NCI-H1105 treated with DMSO at 0.1 percent for 48 hours (cell line): Measurements from ENCODE around the gene EPHA5.

Experiments used
- DNase-seq: peaks from one replicate; lab custom pipeline; 2025; lab: John Stamatoyannopoulos, UW

EPHA5 gene

DNA sequence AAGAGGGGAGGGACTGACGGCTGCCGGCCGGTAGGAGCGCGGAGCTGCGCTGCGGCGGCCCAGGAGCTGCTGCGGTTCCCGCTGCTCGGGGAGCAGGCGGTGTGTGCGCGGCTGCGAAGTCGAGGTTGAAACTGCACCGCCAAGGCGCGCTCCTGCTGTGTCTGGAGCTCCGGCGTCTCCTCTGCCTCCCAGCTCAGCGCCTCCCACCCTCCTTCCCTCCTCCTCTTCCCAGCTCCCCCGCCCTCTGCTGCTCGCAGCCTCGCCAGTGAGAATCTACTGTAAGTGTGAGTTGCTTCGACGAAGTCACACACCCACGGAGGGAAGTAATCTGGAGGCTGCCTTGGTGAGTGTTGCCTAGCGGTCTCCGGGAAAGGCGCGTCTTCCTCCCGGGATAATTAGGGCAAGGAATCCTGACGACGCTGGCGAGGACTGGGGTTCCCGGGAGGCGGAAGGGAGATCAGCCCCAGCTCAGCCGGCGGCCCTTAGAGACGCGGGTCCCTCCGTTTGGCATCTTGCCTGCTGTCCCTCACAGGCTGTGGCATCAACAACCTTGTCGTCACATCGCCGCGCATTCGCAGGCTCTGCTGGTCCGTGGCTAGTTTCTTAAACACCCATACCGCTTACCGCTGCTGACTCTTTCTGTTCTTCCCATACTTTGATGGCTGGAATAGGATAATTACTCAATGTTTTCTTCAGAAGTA lies at the start of gene EPHA5:
Gene EPHA5 (minus strand): TSS at position 159 of the 701 bp plus-strand sequence. CDS start 747 bp downstream, outside the sequence.
- peak; percentile 75 for DNase-seq

DNA sequence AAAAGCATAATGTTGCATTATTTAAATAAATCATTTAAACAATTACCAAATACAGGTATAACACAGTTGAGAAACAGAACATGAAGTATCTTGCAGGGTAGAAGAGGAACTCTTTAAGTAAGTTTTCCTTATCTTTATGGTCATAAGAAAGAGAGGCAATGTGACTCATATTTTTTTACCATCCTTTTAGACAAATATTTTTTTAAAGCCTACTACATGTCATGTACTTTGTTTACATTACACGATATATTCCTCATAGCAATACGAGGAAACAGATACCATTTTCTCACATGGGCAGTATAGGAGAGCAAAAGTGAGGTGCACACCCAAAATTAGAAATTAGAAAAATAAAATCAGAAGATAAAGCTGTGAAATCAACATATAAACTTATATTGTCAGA lies 49.3 kb upstream of the EPHA5 start:
- no peak for DNase-seq

DNA sequence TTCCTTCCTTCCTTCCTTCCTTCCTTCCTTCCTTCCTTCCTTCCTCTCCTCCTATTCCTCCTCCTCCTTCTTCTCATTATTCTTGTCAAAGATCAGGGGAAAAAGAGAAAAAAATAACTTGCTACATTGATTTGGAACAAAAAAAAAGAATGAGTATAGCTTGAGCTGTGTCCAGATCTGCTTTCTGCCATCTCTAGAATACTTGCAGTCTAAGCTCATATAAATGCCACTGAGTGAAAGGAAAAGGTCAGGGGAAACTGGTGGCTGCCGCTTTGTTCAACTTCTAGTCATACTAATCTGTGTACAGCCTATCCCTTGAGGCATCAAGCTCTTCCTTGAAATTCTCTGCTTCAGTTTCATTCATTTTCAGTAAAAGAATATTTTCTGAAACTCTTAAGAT lies 28.3 kb upstream of the EPHA5 start:
- no peak for DNase-seq

DNA sequence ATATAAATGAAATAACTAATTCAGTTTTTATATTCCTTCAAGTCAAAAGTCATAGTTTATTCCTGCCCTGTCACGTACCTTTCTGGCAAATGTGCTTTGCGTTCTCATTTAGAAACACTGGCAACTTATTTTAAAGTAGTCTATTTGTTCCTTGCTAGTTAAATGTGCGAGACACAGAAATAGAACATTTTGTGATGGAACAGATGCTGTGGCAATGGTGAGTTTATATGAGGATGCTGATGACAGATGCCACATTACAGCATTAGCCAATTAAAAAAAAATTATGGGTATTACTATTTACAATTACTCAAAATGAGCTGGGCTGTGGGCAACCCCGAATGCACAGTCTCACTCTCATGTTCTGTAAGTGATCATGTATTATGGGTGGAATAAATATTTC lies 26.1 kb upstream of the EPHA5 start:
- no peak for DNase-seq

DNA sequence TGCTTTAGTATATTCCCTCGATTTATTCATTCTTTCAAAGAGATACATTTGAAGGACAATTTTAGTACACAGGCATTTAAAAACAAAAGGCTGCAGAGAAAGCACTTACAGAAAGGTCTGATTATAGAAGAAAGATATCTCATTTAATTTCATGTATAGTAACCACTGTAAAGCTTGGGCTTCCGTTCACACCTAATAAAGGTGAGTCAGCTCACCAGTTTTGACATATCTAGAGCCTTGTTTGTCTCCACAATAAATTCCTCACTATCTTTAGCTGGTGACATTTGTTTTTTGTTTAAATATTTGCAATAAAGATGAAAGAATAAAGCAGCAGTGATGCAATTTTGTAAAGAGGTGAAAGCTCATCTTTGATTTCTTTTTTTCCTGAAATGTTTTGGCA lies 1.1 kb upstream of the EPHA5 start:
- no peak for DNase-seq

DNA sequence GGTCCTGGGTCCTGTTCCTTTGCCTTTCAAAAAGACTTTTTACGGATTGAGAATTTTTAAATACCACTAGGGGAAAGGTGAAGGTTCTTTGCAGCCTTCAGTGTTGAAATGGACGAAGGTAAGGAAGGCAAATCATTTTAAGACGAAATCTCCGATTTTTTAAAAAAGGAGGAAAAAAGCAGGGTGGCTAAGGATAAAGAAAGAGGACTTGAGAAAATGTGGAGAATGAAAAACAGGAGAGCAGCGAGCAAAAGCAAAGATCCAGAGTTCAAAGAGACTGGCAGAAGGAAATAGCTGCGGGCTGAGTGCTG lies 314 bp downstream of the EPHA5 start:
- no peak for DNase-seq

DNA sequence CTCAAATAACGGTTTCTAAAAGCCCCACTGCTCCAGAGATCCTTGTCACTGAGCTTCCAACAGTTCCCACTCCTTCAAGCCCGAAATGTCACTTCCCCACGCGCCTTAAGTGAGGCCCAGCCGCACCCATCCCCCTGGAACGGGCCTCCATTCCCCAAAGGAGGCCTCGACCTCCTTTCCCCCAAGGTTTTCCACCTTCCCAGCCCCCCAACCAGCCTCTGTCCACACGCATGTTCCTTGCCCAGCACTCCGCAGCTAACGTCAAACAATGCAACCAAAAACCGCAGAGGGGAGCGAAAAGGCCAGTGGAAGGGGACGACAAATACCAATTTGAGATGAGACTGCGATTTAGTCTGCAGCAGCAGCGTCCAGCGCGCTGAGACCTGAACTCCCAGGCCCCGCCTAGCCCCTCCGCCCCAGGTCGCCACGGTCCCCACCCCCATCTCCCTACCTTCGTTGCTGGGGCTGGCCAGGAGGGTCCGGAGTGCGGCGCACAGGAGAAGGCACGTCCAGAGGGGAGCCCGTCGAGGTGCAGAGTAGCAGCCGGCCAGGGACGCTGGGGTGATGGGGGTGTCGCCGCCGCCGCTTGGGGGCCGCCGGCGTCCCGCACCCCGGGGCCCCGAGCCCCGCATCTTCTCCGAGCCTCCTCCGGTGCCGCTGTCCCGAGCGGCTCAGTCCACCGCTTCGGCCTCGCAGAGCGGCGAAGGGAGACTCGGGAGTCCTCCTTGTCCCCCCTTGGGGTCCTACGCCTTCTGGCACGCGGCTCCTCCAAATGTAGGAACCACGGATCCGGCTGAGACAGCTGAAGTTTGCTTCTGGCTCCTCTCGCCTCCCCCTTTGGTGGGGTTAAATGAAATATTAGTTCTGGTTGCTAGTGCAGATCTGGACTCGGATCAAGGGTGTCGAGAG lies 924 bp downstream of the EPHA5 start:
- DNase-seq, result no peak

DNA sequence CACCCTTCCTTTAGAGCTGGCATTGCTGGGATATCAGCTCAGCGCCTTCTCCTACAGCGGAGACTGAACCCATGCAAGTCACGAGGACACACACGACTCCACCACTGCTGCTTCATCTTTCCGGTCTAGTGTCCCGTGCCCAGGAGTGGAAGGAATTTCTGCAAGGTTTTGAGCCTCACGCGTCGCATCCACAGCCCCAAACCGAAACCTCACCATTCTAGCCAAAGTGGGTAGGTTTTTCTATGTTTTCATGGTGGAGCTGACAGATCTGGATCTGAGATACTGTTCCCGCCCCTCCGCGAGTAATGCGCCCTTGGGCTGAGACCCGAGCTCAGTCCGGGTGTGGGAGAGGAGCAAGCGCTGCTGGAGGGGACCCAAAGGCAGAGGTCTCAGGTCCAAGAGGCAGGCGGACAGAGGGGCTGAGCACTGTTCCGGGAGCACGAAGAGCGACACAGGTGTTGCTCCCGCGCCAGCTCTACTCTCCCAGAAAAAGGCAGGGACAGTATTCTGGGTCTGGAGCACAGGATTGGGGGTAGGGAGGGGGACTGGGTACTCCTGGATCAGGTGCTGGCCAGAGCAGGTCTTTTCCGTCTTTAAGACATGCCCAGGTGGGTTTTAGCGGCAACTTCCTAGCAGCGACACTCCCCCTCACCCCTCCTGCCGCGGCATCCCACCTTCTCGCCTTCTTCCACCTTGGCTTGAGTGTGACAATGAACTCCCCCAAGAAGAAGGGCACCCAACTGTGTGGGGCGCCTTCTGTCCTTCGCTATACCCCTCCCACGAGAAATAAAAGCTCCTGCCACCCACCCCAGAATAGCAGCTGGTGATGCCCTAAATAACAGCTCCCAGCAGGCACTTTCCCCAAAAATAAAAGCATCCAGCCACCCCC lies 1.8 kb downstream of the EPHA5 start:
- no peak for DNase-seq

DNA sequence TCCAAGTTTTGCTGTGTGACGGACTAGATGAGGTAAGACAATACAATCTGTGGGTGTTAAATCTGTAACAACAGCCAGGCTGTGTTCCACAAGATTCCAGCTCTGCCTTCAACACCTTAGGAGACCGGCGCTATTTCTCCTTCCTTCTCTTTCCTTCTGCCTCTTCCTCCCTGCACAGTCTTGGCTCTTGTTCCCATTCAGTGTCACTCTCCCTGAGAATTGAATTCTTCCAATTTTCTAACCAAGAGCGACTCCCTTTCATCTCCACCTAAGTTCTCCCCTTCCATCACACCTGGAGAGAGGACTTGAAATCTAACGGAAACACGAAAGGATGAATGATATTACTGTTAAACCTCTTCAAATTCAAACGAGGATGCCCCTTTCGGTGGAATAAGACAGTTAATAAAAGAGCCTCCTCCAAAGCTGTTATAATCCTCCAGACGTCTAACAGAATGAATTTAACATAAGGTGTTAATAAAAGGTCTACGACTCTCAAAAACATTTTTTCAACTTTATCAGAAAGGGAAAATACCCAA lies 2.7 kb downstream of the EPHA5 start:
- no peak for DNase-seq

DNA sequence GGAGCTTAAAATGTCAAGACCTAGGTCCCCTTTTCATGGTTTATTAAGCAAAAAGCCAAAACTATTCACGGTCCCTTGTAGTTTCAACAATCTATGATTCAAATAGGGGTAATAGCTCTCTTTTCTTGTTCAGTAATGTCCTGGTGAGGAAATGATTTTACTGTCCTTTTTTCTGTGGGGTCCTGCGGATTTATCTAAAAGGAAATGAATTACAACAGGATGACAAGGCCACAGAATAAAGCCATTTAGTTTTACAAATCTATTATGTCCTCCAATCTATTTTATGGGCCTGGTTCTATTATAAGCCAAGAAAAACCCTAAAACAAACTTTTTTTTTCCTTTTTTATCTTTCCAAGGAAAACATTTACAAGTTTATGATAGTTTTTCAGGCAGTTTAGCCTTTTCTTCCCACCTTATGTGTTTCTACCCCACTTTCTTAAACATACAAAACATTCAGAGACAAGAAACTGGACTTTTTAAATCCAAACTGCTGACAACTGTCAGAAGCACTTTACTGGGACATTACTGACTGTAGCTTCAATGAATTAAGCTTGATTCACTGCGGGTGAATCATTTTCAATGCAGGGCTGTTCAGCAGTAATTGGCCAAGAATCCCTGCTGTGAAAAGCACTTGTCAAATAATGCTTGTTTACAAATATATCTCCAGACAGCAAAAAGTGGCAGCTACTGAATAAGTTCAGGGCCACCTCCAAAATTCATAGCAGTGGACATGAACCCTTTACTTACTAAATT lies 4.3 kb downstream of the EPHA5 start:
- DNase-seq, result peak; percentile 59

DNA sequence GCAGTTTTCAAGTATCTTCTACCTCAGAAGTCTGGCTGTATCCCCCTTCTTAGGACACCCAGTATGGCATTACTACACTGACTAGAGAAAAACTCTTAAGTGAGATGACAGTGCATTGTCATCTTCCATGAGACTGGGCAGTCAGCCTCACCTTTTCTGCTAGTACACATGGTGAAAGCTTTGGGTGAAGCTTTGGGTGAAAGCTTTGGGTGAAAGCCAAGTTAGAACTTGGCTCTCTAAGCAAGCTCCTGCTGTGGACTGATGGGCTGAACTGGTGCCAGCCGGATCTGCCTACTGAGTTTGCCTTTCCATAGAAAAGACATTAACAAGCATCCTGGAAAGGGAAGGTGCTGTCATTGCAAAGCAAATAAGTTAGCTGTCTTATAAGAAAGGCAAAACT lies 8.8 kb downstream of the EPHA5 start:
- peak; percentile 68 for DNase-seq

DNA sequence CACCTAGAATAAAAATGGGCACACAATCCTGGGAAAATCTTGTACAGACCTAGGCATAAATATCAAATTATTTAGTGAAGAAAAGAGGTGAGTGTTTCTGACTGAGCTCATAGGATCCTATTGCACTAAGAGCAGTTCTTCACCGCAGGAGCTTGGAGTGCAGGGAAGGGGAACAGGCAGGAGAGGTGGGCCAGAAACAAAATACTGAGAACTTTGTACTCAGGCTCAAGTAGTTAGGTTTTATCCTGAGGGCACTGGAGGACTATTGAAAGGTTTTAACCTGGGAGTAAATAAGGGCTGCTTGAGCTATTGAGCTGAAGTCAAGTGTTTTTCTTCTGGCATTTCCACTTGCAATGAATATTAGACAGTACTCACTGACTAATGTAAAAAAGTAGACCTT lies 12.2 kb downstream of the EPHA5 start:
- no peak for DNase-seq

DNA sequence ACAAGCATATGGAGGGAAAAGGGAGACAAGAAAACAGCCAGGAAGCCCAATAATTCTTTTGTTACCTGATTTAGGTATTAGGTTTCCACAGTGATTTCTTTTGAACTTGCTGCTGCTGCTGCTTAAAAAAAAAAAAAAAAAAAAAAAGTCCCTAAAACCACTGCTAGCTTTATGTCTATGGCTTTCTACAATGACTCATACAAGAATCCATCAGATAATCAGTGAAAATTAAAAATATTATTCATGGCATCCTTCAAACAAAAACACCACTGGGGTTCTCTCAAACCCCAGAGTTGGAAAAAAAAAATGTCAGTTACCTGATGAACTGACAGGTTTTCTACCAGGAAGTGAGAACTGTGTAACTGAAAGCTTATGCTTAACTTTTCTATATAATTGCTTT lies 14.3 kb downstream of the EPHA5 start:
- no peak for DNase-seq

DNA sequence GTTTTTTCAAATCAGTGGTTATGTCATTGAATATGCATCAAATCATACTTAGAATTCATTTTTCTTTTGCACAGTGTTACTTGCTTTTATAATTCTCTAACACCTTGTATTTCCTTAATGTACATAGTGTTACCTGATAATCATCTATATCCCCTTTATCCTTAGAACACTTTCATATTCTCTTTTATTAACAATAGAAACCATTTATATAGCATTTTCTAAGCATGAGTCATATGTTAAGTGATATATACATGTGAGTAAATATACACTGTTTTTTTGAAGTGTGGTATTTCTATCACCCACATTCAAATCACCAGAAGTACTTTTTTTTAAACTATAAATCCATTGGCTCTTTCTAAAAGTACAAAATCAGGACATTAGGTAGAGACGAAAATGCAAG lies 15.3 kb downstream of the EPHA5 start:
- DNase-seq, result no peak

DNA sequence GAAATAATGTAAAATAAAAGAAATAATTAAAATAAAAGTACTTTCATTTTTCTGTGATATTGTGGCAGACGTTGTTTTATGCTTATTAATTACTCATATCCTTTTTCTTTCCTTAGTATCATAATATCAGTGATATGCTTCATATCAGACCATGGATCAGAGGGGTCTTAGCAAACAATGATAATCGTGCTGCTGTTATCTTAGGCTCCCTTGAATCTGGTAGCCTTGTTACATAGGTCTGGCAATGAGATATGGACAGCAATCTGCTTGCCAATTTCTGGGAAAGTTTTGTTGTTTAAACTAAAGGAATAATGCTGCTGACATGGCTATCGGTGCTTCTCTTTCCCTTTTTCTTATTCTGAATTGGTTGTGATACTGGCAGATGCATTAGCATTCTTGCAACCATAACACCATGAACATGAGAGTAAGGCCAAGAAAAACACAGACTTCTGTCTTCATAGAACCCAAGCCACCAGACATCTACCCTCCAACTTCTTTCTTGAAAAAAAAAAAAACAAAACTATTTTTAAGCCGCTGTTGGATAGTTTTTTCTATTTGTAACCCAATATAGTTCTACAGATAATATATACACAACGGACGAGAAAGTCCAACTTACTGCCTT lies 16.4 kb downstream of the EPHA5 start:
- no peak for DNase-seq

DNA sequence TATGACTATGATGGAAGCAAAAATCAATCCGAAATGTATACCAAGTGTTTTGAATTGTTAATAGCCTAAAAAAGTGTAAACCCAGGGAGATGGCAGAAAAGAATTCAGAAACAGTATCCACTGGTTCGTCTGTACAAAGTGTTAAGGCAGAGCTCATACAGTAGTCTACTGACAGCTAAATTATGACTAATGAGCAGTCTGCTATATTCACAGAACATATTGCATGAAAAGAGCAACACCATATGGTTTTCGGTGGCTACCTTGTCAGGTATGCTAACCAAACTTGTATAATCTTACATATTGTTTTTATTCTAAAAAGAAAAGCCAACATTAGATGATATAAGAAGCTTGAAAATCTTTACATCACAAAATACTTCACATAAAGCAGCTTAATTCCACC lies 18.5 kb downstream of the EPHA5 start:
- no peak for DNase-seq

DNA sequence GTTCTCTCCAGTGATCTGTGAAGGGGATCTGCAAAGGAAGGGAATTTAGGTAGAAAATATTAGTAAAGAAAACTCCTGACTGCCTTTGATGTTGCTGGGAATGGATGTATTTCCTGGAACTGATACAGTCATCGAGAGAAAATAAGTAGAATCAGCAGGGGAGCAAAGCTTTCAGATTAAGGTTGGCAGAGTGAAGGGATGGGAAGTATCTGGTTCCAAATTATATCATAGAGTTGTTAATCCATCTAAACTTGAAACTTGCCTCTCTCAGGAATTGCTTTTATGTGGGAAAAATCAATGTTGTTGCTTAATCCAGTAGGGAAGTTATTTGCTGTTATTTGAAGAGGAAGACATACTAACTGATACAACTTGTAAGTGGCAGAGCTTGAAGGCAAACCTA lies 19.3 kb downstream of the EPHA5 start:
- no peak for DNase-seq

DNA sequence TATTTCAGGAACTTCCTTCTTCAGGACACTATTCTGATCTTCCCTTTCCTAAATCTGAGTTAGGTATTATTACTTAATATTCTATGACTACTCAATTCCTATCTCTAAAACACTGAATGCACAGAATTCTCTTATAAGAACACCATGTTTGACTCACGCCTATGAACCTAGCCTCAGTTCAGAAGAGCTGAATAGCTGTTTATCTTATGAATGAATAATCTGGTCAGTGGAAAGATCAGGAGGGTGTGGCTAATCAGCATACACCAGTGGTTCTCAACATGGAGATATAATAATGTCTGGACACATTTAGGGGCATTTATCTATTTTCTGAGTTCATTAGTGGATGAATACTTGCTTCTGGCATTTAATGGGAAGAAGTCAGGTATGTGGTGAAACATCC lies 24.2 kb downstream of the EPHA5 start:
- no peak for DNase-seq

DNA sequence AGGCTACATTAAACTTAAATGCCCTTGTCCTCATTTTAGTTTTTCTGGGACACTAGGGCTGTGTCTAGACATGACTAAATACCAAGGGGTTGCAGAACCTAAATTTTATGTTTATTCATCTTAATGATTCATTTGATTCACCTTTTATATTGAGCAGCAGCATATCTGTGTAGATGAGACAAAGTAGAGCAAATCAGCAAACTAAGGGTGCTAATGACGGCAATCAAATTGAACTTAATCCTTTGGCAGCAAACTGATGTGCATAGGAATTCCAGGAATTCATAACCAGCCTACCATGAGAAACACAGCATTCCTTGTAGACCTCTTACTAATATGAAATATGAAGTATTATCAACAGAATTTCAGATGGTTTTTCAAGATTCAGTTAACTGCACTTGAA lies 25.1 kb downstream of the EPHA5 start:
- no peak for DNase-seq

DNA sequence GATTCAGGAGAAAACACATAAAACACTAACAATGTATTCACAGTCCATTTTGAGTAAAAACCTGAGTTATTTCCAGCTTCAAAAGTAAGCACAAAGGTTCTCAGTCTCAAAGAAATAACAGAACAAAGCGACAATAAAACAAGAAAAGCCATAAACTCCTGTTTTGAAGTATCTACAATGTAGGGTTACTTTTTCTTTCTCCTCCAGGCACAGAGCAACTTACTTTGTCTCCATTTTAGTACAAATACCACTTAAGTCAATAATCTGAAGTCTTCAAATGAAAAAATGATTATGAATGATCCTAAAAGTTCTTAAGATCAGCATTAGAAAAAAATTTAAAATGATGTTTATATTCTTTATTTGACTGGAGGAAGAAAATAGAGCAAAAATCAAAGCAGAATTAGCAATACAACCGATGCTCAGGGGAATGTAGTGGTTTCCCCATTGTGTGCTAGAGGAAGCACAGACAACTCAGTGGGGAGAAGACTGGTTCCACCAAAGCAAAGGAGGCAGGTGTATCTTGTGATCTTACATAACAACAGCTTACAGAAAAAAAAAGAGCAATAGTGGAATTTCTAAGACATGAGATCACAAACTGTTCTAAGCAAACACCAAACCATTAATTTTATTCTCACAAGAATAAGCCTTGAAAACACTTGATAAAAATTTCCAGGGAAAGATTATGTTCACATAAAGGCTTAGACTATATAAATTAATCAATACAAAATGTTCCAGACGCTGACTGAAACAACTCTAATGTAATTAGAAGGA lies 35.1 kb downstream of the EPHA5 start:
- DNase-seq, result no peak
